Adrenal gland (tissue), 5 donors: ENCODE data around the gene SYT1.

Source experiments
- CTCF ChIP-seq, 6 experiments: fragments of 450-650 bp in 4 of 6; fragments of 200-600 bp in 2 of 6; sonication (generic) in 1 of 6; IDR thresholded peaks; 1 replicate in 5 of 6; 2 replicates in 1 of 6; pipeline versions ENCODE4 v1.5.1 to v1.8.0; 2016 to 2021; ENCODE audit warnings: antibody characterized with exemption in 6 of 6, mild to moderate bottlenecking in 2 of 6, moderate library complexity in 1 of 6
- POLR2A ChIP-seq, 2 donors: fragments of 450-650 bp; IDR thresholded peaks; one replicate each; pipeline ENCODE4 v1.6.1; 2017; ENCODE audit warnings: antibody characterized with exemption in 2 of 2, mild to moderate bottlenecking in 2 of 2, moderate library complexity in 1 of 2
- donor health status: DM: no; HTN: no; CAD: no.

GRCh38 chr12:79326222-79326621 lies 461.6 kb downstream of the SYT1 start:
- TF ChIP-seq POLR2A (IDR thresholded peaks at IDR 0.05) (no peak), CTCF (IDR thresholded peaks at IDR 0.05) (no peak)
